Right lobe of liver (tissue), 4 donors: Measurements from ENCODE around the gene USP6NL.

Experiments
- POLR2A ChIP-seq: fragments of 450-650 bp; IDR thresholded peaks from one replicate; pipeline ENCODE4 v1.6.1; 2017; ENCODE audit warnings: antibody characterized with exemption, mild to moderate bottlenecking
- TF ChIP-seq, protein P1 (sequence below), 4 donors: fragments of 200-600 bp in 3 of 4; fragments of 450-650 bp in 1 of 4; IDR thresholded peaks; one replicate each; pipeline versions ENCODE4 v1.5.1 to v1.8.0; 2016 to 2022; ENCODE audit warnings: antibody characterized with exemption in 4 of 4, mild to moderate bottlenecking in 2 of 4
- donor health status: DM: no; HTN: no; CAD: no.
- donor health status: DM: no; HTN: no; CAD: no.
- donor health status: DM: no; HTN: yes; CAD: no.

DNA sequence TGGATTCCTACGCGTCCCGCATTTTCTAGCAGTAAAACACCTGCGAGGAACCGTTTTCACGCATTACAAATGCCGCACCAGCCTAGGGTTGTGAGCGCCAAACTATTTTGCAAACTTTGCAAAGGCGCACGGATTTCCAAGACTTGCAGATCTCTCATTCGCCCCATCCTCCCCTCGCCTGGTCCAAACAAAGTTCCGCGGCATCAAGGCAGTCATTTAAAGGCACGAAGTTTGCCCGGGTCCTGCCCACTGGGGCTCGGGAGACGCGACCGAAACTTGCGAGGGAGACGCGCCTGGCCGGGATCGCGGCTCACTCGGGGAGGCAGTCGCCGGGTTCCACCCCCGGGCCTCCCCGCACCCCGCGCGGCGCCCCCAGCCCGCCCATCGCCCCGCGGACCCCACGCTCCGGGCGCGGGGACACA, 613 bp downstream of the USP6NL start:
- TF ChIP-seq POLR2A = no peak
- TF ChIP-seq, protein P1, sequence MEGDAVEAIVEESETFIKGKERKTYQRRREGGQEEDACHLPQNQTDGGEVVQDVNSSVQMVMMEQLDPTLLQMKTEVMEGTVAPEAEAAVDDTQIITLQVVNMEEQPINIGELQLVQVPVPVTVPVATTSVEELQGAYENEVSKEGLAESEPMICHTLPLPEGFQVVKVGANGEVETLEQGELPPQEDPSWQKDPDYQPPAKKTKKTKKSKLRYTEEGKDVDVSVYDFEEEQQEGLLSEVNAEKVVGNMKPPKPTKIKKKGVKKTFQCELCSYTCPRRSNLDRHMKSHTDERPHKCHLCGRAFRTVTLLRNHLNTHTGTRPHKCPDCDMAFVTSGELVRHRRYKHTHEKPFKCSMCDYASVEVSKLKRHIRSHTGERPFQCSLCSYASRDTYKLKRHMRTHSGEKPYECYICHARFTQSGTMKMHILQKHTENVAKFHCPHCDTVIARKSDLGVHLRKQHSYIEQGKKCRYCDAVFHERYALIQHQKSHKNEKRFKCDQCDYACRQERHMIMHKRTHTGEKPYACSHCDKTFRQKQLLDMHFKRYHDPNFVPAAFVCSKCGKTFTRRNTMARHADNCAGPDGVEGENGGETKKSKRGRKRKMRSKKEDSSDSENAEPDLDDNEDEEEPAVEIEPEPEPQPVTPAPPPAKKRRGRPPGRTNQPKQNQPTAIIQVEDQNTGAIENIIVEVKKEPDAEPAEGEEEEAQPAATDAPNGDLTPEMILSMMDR (IDR thresholded peaks at IDR 0.05) = no peak
